ENCODE results near the gene SASH1.
A peak's percentile ranks its signal among the peaks of the same experiment; 100 is the strongest.

SASH1 gene

DNA sequence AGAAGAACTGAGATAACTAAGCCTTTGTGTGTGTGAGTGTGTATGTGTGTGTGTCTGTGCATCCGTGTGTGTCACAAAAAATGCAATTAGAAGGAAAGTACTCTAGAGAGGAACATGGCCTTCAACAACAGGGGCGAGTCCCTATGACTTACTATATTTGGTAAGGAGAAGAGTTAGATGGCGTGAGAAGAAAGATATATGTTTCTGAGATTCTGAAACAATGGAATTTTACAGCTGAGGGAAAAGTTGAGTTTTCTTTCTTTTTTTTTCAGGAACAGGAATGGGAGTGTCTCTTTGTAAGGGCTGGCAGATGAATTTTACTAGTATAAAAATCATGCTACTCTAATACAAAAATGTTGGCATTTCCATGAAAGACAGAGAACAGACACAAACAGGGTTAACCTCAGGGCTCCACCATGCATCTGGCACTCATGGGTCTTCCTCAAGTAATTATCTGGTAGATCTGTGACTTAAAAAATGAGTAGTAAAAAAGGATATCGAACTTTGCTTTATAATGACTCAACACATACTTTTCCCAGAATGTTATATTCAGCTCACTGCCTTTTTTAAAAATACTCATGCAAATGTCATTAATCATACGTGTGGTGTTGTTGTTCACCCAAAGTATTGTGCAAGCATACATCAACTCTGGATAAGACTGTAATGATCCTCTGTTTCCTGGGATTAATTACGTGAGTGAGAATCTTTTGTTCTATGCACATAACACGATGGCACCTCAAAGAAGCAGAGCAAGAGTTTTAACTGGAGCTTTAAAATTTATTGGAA, 12.8 kb upstream of the SASH1 start:
- DNase-seq (ENCODE audit: low read depth), result peak; percentile 71
- peaks cover 44% of the 10 kb centered on the region for H3K4me1 ChIP-seq (ENCODE audit: control insufficient read depth, insufficient read depth, low read length)
- no peaks in the 10 kb centered on the region for H3K9me3 ChIP-seq (ENCODE audit: control insufficient read depth, low read length)
- peak overlapping the region; percentile 41 for H3K4me3 ChIP-seq (ENCODE audit: low read length)
- no peaks in the 10 kb centered on the region for H3K27me3 ChIP-seq (replicated peaks; ENCODE audit: control insufficient read depth, insufficient read depth, low read length)
- no peaks in the 10 kb centered on the region for H3K36me3 ChIP-seq (ENCODE audit: control insufficient read depth, insufficient read depth, low read length, severe bottlenecking)
- H3K9ac ChIP-seq (ENCODE audit: low read length), result peak overlapping the region; percentile 73

DNA sequence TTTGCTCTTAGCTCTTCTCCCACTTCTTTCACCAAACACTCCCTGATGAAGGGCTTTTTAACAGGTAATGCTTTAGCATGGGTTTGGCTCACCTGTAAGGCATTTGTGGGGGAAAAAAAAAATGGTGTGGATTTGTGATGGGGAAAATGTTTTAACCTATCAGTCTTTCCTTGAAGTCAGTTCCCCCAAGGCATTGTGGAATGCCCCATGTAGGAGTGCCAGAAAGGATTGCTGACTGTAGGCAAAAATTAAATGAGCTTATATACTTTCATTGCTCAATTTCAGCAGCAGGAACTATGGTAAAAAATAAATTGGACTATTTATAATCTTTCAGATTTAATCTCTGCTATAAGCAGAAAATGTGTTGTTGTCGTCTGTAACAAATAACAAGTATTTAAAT, 10.6 kb upstream of the SASH1 start:
- DNase-seq (ENCODE audit: low read depth), result peak; percentile 36
- H3K36me3 ChIP-seq (ENCODE audit: control insufficient read depth, insufficient read depth, low read length, severe bottlenecking), result no peaks in the 10 kb centered on the region
- peaks cover 38% of the 10 kb centered on the region for H3K4me1 ChIP-seq (ENCODE audit: control insufficient read depth, insufficient read depth, low read length)

DNA sequence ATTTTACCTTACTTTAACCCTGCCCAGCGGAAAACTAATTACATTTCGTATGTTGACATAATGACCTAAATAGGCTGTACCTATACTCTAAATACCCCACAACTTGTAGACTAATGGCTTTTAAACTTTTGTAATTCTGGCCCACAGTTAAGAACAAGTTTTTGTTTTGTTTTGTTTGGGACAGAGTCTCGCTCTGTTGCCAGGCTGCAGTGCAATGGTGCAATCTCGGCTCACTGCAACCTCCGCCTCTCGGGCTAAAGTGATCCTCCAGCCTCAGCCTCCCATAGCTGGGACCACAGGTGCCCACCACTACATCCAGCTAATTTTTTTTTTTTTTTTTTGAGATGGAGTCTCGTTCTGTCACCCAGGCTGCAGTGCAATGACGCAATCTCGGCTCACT, 5.7 kb upstream of the SASH1 start:
- no peaks in the 10 kb centered on the region for H3K27me3 ChIP-seq (replicated peaks; ENCODE audit: control insufficient read depth, insufficient read depth, low read length)
- no peaks in the 10 kb centered on the region for H3K9me3 ChIP-seq (ENCODE audit: control insufficient read depth, low read length)
- peaks cover 17% of the 10 kb centered on the region for H3K4me1 ChIP-seq (ENCODE audit: control insufficient read depth, insufficient read depth, low read length)
- H3K36me3 ChIP-seq (ENCODE audit: control insufficient read depth, insufficient read depth, low read length, severe bottlenecking), result no peaks in the 10 kb centered on the region
- H3K4me3 ChIP-seq (ENCODE audit: low read length), result no peak overlapping the region
- no peak overlapping the region for H3K9ac ChIP-seq (ENCODE audit: low read length)
- DNase-seq (ENCODE audit: low read depth), result no peak

More for the DNA sequence above, 10.6 kb upstream of the SASH1 start:
- Histone ChIP-seq H3K4me3 (ENCODE audit: low read length) (no peak overlapping the region), H3K27me3 (replicated peaks; ENCODE audit: control insufficient read depth, insufficient read depth, low read length) (no peaks in the 10 kb centered on the region), H3K9ac (ENCODE audit: low read length) (peak overlapping the region; percentile 2), H3K9me3 (ENCODE audit: control insufficient read depth, low read length) (no peaks in the 10 kb centered on the region)

DNA sequence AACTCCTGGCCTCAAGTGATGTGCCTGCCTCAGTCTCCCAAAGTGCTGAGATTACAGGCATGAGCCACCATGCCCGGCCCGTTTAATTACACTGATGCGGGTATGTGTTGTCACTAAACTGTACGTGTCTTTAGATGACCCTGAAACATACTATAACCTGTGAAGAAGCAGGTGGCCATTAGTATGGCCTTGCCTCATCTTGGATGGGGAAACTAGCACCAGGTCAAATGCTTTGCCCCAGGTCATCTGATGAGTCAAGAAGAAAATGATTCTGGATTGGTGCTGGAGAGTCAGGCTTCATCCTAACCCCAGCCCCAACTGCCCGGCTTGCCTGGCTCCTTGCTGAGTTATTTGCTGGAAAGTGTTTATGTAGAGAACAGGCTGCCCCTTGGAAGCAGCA, 2.9 kb upstream of the SASH1 start:
- H3K9ac ChIP-seq (ENCODE audit: low read length), result no peak overlapping the region
- no peak for DNase-seq (ENCODE audit: low read depth)
- H3K36me3 ChIP-seq (ENCODE audit: control insufficient read depth, insufficient read depth, low read length, severe bottlenecking), result no peaks in the 10 kb centered on the region
- H3K9me3 ChIP-seq (ENCODE audit: control insufficient read depth, low read length), result no peaks in the 10 kb centered on the region
- H3K27me3 ChIP-seq (replicated peaks; ENCODE audit: control insufficient read depth, insufficient read depth, low read length), result no peaks in the 10 kb centered on the region
- H3K4me1 ChIP-seq (ENCODE audit: control insufficient read depth, insufficient read depth, low read length), result peaks cover 22% of the 10 kb centered on the region
- no peak overlapping the region for H3K4me3 ChIP-seq (ENCODE audit: low read length)

DNA sequence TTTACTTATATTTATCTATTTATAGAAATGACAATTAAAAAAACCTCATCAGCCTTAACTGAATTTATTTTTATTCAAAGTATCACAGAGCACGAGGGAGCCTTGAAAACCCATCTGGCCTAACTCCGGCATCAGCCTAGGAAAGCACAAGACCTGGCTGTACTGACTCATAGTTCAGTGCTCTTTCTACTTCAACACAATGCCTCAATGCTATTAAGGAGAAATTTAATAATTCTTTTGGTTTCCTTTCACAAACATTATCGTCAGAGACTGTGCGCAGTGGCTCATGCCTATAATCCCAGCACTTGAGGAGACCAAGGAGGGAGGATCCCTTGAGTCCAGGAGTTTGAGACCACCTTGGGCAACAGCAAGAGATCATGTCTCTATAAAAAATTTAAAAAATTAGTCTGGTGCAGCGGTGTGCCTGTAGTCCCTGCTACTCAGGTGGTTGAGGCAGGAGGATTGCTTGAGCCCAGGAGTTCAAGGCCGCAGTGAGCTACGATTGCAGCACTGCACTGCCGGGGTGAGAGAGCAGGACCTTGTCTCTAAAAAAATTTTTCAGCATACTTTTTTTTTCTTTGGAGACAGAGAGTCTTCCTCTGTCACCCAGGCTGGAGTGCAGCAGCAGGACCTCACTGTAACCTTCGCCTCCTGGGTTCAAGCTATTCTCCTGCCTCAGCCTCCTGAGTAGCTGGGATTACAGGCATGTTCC, 1.9 kb upstream of the SASH1 start:
- Histone ChIP-seq H3K4me3 (ENCODE audit: low read length) (no peak overlapping the region), H3K27me3 (replicated peaks; ENCODE audit: control insufficient read depth, insufficient read depth, low read length) (no peaks in the 10 kb centered on the region), H3K9ac (ENCODE audit: low read length) (no peak overlapping the region), H3K9me3 (ENCODE audit: control insufficient read depth, low read length) (no peaks in the 10 kb centered on the region), H3K36me3 (ENCODE audit: control insufficient read depth, insufficient read depth, low read length, severe bottlenecking) (no peaks in the 10 kb centered on the region), H3K4me1 (ENCODE audit: control insufficient read depth, insufficient read depth, low read length) (peaks cover 20% of the 10 kb centered on the region)
- no peak for DNase-seq (ENCODE audit: low read depth)

DNA sequence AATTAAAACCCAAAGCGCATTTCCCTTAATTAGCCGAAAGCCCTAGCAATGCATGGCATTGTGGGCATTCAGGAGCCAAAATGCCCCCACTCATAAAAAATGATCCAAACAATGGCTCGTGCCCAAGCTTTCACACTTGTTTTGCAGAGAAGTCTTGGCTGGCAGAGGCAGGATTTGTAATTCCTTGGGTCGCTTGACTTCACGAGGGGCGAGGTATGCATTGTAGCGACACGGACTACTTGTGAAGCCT, 613 bp upstream of the SASH1 start:
- Histone ChIP-seq H3K27me3 (replicated peaks; ENCODE audit: control insufficient read depth, insufficient read depth, low read length) (no peaks in the 10 kb centered on the region), H3K9me3 (ENCODE audit: control insufficient read depth, low read length) (no peaks in the 10 kb centered on the region), H3K4me3 (ENCODE audit: low read length) (peak overlapping the region; percentile 91), H3K9ac (ENCODE audit: low read length) (peak overlapping the region; percentile 91), H3K4me1 (ENCODE audit: control insufficient read depth, insufficient read depth, low read length) (peaks cover 29% of the 10 kb centered on the region), H3K36me3 (ENCODE audit: control insufficient read depth, insufficient read depth, low read length, severe bottlenecking) (no peaks in the 10 kb centered on the region)
- no peak for DNase-seq (ENCODE audit: low read depth)

DNA sequence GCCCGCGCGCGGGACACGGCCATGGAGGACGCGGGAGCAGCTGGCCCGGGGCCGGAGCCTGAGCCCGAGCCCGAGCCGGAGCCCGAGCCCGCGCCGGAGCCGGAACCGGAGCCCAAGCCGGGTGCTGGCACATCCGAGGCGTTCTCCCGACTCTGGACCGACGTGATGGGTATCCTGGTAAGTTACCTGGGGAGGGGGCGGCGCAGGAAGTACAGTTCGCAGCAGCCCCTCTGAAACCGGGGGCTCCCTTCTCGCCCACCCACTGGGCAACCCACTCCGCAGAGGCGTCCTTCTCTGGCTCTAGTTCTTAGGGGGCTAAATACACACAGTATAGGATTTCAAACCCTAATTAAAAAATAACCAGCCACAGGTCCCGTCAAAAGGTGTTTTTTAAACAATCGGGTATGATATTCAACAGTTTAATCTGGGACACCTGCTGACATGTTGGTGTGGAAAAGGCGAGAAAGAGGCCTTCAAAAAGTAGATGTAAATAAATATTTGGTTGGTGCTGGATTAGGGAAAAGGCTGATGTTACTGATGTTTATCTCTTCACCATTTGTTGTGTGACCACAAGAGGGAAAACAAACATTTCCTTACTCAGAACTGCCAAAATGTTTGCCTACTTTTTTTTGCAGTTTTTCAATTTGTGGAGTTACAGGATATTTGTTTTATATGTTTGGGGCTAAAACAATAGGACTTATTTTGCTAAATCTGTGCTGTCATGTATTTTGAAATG, 577 bp downstream of the SASH1 start:
- peak overlapping the region; percentile 91 for H3K9ac ChIP-seq (ENCODE audit: low read length)

DNA sequence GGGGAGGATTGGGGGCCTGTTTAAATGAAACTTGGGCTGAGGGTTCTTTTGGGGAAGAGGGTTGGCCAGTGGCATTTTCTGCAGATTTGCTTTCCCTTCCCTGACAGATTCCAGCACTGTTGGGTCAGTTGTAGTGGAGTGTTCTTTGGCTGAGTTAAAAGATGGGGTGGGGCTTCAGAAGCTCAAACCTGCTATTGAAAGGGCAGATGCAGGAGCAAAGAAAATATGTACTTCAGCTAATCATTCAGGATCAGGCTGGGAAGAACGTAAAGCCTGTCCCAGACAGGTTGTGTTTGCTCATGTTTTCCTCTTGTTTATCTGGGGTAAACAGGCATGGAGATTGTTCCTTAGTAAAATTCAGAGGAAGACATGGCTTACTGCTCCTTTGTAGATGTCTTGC, 2.5 kb downstream of the SASH1 start:
- Histone ChIP-seq H3K36me3 (ENCODE audit: control insufficient read depth, insufficient read depth, low read length, severe bottlenecking) (no peaks in the 10 kb centered on the region), H3K9ac (ENCODE audit: low read length) (no peak overlapping the region)

More for the DNA sequence above, 577 bp downstream of the SASH1 start:
- Histone ChIP-seq H3K9me3 (ENCODE audit: control insufficient read depth, low read length) (no peaks in the 10 kb centered on the region), H3K27me3 (replicated peaks; ENCODE audit: control insufficient read depth, insufficient read depth, low read length) (no peaks in the 10 kb centered on the region), H3K4me1 (ENCODE audit: control insufficient read depth, insufficient read depth, low read length) (peaks cover 29% of the 10 kb centered on the region), H3K36me3 (ENCODE audit: control insufficient read depth, insufficient read depth, low read length, severe bottlenecking) (no peaks in the 10 kb centered on the region), H3K4me3 (ENCODE audit: low read length) (peak overlapping the region; percentile 91)
- peak; percentile 56 for DNase-seq (ENCODE audit: low read depth)

DNA sequence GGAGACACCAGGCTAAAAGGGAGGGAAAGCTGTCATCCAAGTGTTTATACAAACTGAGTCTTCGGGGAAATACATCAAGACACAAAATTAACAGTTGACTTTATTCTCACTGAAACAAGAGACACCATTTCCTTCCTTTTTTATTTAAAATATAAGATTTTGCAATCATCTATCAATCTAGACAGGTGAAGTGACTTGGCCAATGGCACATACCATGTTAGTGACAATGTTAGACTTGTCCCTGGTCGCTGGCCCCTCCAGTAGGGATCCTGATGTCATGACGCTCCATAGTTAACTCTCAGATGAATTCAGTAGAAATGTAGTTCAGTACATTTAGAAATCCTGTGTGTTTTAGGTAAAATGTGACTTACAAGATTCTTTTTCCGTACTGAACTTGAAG, 2.9 kb downstream of the SASH1 start:
- H3K9me3 ChIP-seq (ENCODE audit: control insufficient read depth, low read length), result no peaks in the 10 kb centered on the region
- no peak for DNase-seq (ENCODE audit: low read depth)
- no peaks in the 10 kb centered on the region for H3K27me3 ChIP-seq (replicated peaks; ENCODE audit: control insufficient read depth, insufficient read depth, low read length)
- H3K36me3 ChIP-seq (ENCODE audit: control insufficient read depth, insufficient read depth, low read length, severe bottlenecking), result no peaks in the 10 kb centered on the region
- no peak overlapping the region for H3K9ac ChIP-seq (ENCODE audit: low read length)
- no peak overlapping the region for H3K4me3 ChIP-seq (ENCODE audit: low read length)
- peaks cover 29% of the 10 kb centered on the region for H3K4me1 ChIP-seq (ENCODE audit: control insufficient read depth, insufficient read depth, low read length)

More for the DNA sequence above, 2.5 kb downstream of the SASH1 start:
- no peaks in the 10 kb centered on the region for H3K27me3 ChIP-seq (replicated peaks; ENCODE audit: control insufficient read depth, insufficient read depth, low read length)
- H3K9me3 ChIP-seq (ENCODE audit: control insufficient read depth, low read length), result no peaks in the 10 kb centered on the region
- H3K4me1 ChIP-seq (ENCODE audit: control insufficient read depth, insufficient read depth, low read length), result peaks cover 29% of the 10 kb centered on the region
- H3K4me3 ChIP-seq (ENCODE audit: low read length), result no peak overlapping the region
- DNase-seq (ENCODE audit: low read depth), result no peak

DNA sequence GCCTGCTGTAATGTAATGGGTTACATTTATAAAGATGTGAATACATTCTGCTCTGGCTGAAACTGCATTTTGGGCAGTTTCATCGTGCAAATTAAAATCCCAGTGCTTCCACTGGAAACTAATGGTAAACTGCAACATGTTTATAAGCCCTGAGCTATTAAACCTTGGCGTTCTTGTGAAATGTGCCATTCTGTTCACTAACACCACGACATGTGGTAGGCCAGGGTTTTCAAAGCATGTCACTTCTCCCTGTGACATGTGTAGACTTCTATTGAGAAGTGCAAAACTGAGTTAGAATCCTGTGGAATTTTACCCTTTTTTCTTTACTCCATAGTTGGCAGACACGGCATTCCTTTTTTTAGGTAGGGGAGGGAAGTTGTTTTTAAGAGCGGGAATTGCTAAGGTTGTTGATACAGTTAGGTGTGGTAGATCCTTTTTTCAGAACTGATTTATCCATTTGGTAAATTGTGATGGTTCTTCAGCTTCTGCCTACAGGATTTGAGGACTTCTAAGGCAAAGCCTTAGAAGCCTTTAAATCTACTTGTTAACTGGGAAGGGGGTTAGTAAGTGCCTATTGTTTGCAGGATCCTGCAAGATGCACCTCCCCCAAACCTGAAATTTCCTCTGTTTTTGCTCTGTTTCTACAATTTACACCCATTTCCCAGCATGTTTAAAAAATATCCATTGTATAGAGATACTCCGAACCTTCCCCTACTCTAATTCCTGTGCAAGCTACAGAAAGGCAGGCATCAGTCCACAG, 4.2 kb downstream of the SASH1 start:
- Histone ChIP-seq H3K27me3 (replicated peaks; ENCODE audit: control insufficient read depth, insufficient read depth, low read length) (no peaks in the 10 kb centered on the region), H3K9ac (ENCODE audit: low read length) (no peak overlapping the region), H3K9me3 (ENCODE audit: control insufficient read depth, low read length) (no peaks in the 10 kb centered on the region), H3K36me3 (ENCODE audit: control insufficient read depth, insufficient read depth, low read length, severe bottlenecking) (no peaks in the 10 kb centered on the region), H3K4me3 (ENCODE audit: low read length) (no peak overlapping the region), H3K4me1 (ENCODE audit: control insufficient read depth, insufficient read depth, low read length) (peaks cover 25% of the 10 kb centered on the region)
- DNase-seq (ENCODE audit: low read depth), result no peak
